ENCODE data around the gene COL1A1.

Gene COL1A1

GRCh38 chr17:50211249-50212120 lies 10.1 kb upstream of the COL1A1 start:
- no peak overlapping the region for H3K4me3 ChIP-seq (ENCODE audit: low read length)
- H3K9me3 ChIP-seq (ENCODE audit: control insufficient read depth, low read length): no peaks in the 10 kb centered on the region
- H3K9ac ChIP-seq (ENCODE audit: low read length): peak overlapping the region; percentile 13
- H3K4me1 ChIP-seq (ENCODE audit: control insufficient read depth, insufficient read depth, low read length): peaks cover 31% of the 10 kb centered on the region
- peaks cover 20% of the 10 kb centered on the region for H3K27me3 ChIP-seq (ENCODE audit: control insufficient read depth, insufficient read depth, low read length)
- H3K36me3 ChIP-seq (ENCODE audit: control insufficient read depth, insufficient read depth, low read length): no peaks in the 10 kb centered on the region

- Histone ChIP-seq H3K4me1 (ENCODE audit: control insufficient read depth, insufficient read depth, low read length) (peaks cover 35% of the 10 kb centered on the region), H3K36me3 (ENCODE audit: control insufficient read depth, insufficient read depth, low read length) (no peaks in the 10 kb centered on the region), H3K27me3 (ENCODE audit: control insufficient read depth, insufficient read depth, low read length) (peaks cover 21% of the 10 kb centered on the region), H3K9ac (ENCODE audit: low read length) (peak overlapping the region; percentile 66), H3K4me3 (ENCODE audit: low read length) (no peak overlapping the region), H3K9me3 (ENCODE audit: control insufficient read depth, low read length) (no peaks in the 10 kb centered on the region)
Observed at GRCh38 chr17:50210240-50211225, 9.1 kb upstream of the COL1A1 start.

GRCh38 chr17:50209472-50210239 lies 8.2 kb upstream of the COL1A1 start:
- H3K36me3 ChIP-seq (ENCODE audit: control insufficient read depth, insufficient read depth, low read length): no peaks in the 10 kb centered on the region
- H3K4me1 ChIP-seq (ENCODE audit: control insufficient read depth, insufficient read depth, low read length): peaks cover 36% of the 10 kb centered on the region
- peaks cover 29% of the 10 kb centered on the region for H3K27me3 ChIP-seq (ENCODE audit: control insufficient read depth, insufficient read depth, low read length)
- no peaks in the 10 kb centered on the region for H3K9me3 ChIP-seq (ENCODE audit: control insufficient read depth, low read length)
- no peak overlapping the region for H3K4me3 ChIP-seq (ENCODE audit: low read length)
- H3K9ac ChIP-seq (ENCODE audit: low read length): peak overlapping the region; percentile 66

- Histone ChIP-seq H3K4me1 (ENCODE audit: control insufficient read depth, insufficient read depth, low read length) (peaks cover 36% of the 10 kb centered on the region), H3K9ac (ENCODE audit: low read length) (no peak overlapping the region), H3K9me3 (ENCODE audit: control insufficient read depth, low read length) (no peaks in the 10 kb centered on the region), H3K36me3 (ENCODE audit: control insufficient read depth, insufficient read depth, low read length) (no peaks in the 10 kb centered on the region), H3K27me3 (ENCODE audit: control insufficient read depth, insufficient read depth, low read length) (peaks cover 34% of the 10 kb centered on the region), H3K4me3 (ENCODE audit: low read length) (no peak overlapping the region)
Observed at GRCh38 chr17:50209133-50209471, 7.7 kb upstream of the COL1A1 start.

- Histone ChIP-seq H3K9me3 (ENCODE audit: control insufficient read depth, low read length) (no peaks in the 10 kb centered on the region), H3K4me3 (ENCODE audit: low read length) (no peak overlapping the region), H3K4me1 (ENCODE audit: control insufficient read depth, insufficient read depth, low read length) (peaks cover 36% of the 10 kb centered on the region), H3K27me3 (ENCODE audit: control insufficient read depth, insufficient read depth, low read length) (peaks cover 36% of the 10 kb centered on the region), H3K9ac (ENCODE audit: low read length) (no peak overlapping the region), H3K36me3 (ENCODE audit: control insufficient read depth, insufficient read depth, low read length) (no peaks in the 10 kb centered on the region)
Observed at GRCh38 chr17:50208611-50209061, 7.2 kb upstream of the COL1A1 start.

- peaks cover 42% of the 10 kb centered on the region for H3K27me3 ChIP-seq (ENCODE audit: control insufficient read depth, insufficient read depth, low read length)
- no peaks in the 10 kb centered on the region for H3K36me3 ChIP-seq (ENCODE audit: control insufficient read depth, insufficient read depth, low read length)
- peaks cover 36% of the 10 kb centered on the region for H3K4me1 ChIP-seq (ENCODE audit: control insufficient read depth, insufficient read depth, low read length)
- no peak overlapping the region for H3K4me3 ChIP-seq (ENCODE audit: low read length)
- H3K9ac ChIP-seq (ENCODE audit: low read length): no peak overlapping the region
- H3K9me3 ChIP-seq (ENCODE audit: control insufficient read depth, low read length): no peaks in the 10 kb centered on the region
Observed at GRCh38 chr17:50207792-50208567, 6.5 kb upstream of the COL1A1 start.

GRCh38 chr17:50207315-50207714 lies 5.9 kb upstream of the COL1A1 start:
- Histone ChIP-seq H3K27me3 (ENCODE audit: control insufficient read depth, insufficient read depth, low read length) (peaks cover 48% of the 10 kb centered on the region), H3K4me1 (ENCODE audit: control insufficient read depth, insufficient read depth, low read length) (peaks cover 33% of the 10 kb centered on the region), H3K4me3 (ENCODE audit: low read length) (no peak overlapping the region), H3K9ac (ENCODE audit: low read length) (no peak overlapping the region), H3K9me3 (ENCODE audit: control insufficient read depth, low read length) (no peaks in the 10 kb centered on the region), H3K36me3 (ENCODE audit: control insufficient read depth, insufficient read depth, low read length) (no peaks in the 10 kb centered on the region)

GRCh38 chr17:50206604-50207293 lies 5.3 kb upstream of the COL1A1 start:
- H3K27me3 ChIP-seq (ENCODE audit: control insufficient read depth, insufficient read depth, low read length): peaks cover 51% of the 10 kb centered on the region
- H3K4me3 ChIP-seq (ENCODE audit: low read length): no peak overlapping the region
- no peaks in the 10 kb centered on the region for H3K36me3 ChIP-seq (ENCODE audit: control insufficient read depth, insufficient read depth, low read length)
- H3K4me1 ChIP-seq (ENCODE audit: control insufficient read depth, insufficient read depth, low read length): peaks cover 28% of the 10 kb centered on the region
- no peaks in the 10 kb centered on the region for H3K9me3 ChIP-seq (ENCODE audit: control insufficient read depth, low read length)
- no peak overlapping the region for H3K9ac ChIP-seq (ENCODE audit: low read length)

- peaks cover 24% of the 10 kb centered on the region for H3K4me1 ChIP-seq (ENCODE audit: control insufficient read depth, insufficient read depth, low read length)
- H3K27me3 ChIP-seq (ENCODE audit: control insufficient read depth, insufficient read depth, low read length): peaks cover 55% of the 10 kb centered on the region
Observed at GRCh38 chr17:50205963-50206505, 4.6 kb upstream of the COL1A1 start.

GRCh38 chr17:50205111-50205962 lies 3.9 kb upstream of the COL1A1 start:
- H3K4me1 ChIP-seq (ENCODE audit: control insufficient read depth, insufficient read depth, low read length): peaks cover 24% of the 10 kb centered on the region
- H3K27me3 ChIP-seq (ENCODE audit: control insufficient read depth, insufficient read depth, low read length): peaks cover 56% of the 10 kb centered on the region
- no peak overlapping the region for H3K9ac ChIP-seq (ENCODE audit: low read length)
- no peaks in the 10 kb centered on the region for H3K9me3 ChIP-seq (ENCODE audit: control insufficient read depth, low read length)
- no peak overlapping the region for H3K4me3 ChIP-seq (ENCODE audit: low read length)
- H3K36me3 ChIP-seq (ENCODE audit: control insufficient read depth, insufficient read depth, low read length): no peaks in the 10 kb centered on the region

More at GRCh38 chr17:50205963-50206505, 4.6 kb upstream of the COL1A1 start:
- H3K9me3 ChIP-seq (ENCODE audit: control insufficient read depth, low read length): no peaks in the 10 kb centered on the region
- H3K36me3 ChIP-seq (ENCODE audit: control insufficient read depth, insufficient read depth, low read length): no peaks in the 10 kb centered on the region
- no peak overlapping the region for H3K4me3 ChIP-seq (ENCODE audit: low read length)
- no peak overlapping the region for H3K9ac ChIP-seq (ENCODE audit: low read length)

Measured in mucosa of stomach (tissue), 1 donor.